ENCODE data around the gene ABTB1. TPM values are rescaled to one million over a fixed set of nuclear protein-coding genes. Genes with fewer than 3 reads are reported as not detected.
A peak's percentile ranks its signal among the peaks of the same experiment; 100 is the strongest.

The ABTB1 gene
- total RNA-seq, 1 donor from 2014 or later, result 5.8 TPM

DNA sequence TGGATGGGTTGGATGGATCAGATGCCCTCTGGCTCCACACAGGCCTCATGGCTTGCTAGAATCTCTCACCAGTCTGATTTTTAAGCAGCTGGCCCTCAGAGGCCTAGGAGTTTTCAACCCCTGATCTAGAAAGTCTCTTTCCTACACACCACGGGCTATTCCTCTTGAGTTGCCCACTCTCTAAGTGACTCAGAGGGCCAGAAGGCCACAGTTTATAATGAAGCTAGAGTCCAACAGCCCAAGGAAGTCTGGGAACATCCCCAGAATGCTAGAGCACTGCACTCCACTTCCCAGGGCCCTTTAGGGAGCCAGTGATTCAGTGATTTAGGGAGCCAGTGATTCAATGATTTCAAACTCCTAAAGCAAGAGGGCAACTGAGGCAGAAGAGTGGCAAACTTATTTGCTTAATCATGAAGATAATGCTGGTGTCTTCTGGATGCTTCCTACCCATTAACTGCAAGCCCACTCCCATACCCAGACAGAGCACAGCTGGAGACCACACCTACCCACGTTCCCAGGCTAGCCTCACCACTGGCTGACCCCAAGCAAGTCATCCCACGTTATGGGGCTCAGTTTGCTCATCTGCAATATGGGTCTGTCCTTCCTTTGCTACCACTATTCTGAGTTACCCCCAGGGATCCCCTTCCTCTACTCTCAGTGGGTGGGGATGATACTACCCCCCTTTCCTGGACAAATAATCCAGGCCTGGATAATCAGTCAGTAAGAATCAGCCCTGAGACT is 36.7 kb downstream of the ABTB1 start:
- FAIRE-seq, result no peak
- H3K27me3 ChIP-seq (ENCODE audit: control insufficient read depth, insufficient read depth, low read length), result no peaks in the 10 kb centered on the region
- H3K36me3 ChIP-seq (ENCODE audit: control insufficient read depth, insufficient read depth, low read length), result peaks cover 4% of the 10 kb centered on the region
- no peak for TF ChIP-seq CTCF (IDR thresholded peaks at IDR 0.05; ENCODE audit: insufficient read depth, low read length, severe bottlenecking)
- no peak for DNase-seq (ENCODE audit: low read depth)
- H3K4me3 ChIP-seq (ENCODE audit: low read depth, low read length), result no peak overlapping the region

DNA sequence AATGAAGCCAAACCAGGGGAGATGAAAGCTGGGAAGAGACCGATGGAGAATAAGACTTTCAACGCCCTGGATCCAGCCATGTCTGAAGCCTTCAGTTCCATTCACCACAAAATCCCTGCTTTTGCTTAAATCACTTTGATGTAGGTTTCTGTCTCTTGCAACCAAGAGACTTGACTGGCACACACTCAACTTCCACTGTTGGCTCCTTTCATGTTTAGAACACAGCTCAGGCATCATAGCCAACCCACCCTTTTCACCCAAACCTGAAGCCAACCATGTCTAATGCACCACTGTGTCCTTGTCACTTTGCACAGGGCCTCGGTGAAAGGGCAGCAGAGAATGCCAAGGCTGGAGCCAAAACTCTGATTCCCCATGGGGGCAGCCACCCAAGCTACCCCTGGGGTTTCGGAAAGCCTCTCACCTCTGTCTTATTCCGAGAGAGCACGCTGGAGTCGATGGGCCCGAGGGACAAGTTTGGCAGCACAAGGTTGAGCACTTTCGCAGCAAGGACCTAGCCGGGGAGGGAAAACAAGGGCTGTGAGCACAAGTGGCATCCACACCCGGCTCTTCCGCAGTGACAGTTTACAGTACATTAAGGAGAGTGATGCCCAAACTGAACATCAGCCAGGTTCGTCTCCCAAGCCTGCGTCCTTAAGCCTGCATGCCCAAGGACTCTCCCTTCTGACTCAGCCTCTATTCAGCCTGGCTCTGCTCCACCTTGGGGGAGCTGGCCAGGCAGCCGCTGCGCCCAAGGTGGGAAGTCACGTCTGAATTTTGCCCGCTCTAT is 37.6 kb downstream of the ABTB1 start:
- H3K36me3 ChIP-seq (ENCODE audit: control insufficient read depth, insufficient read depth, low read length), result peaks cover 4% of the 10 kb centered on the region
- H3K27me3 ChIP-seq (ENCODE audit: control insufficient read depth, insufficient read depth, low read length), result no peaks in the 10 kb centered on the region
- DNase-seq (ENCODE audit: low read depth) (peak; percentile 58), FAIRE-seq (peak; percentile 23)
- TF ChIP-seq CTCF (IDR thresholded peaks at IDR 0.05; ENCODE audit: insufficient read depth, low read length, severe bottlenecking), result no peak
- H3K4me3 ChIP-seq (ENCODE audit: low read depth, low read length), result no peak overlapping the region

GRCh38 chr3:127711021-127711695 is 38.4 kb downstream of the ABTB1 start:
- FAIRE-seq (no peak), DNase-seq (ENCODE audit: low read depth) (no peak)
- Histone ChIP-seq H3K27me3 (ENCODE audit: control insufficient read depth, insufficient read depth, low read length) (no peaks in the 10 kb centered on the region), H3K36me3 (ENCODE audit: control insufficient read depth, insufficient read depth, low read length) (peaks cover 4% of the 10 kb centered on the region), H3K4me3 (ENCODE audit: low read depth, low read length) (no peak overlapping the region)
- no peak for TF ChIP-seq CTCF (IDR thresholded peaks at IDR 0.05; ENCODE audit: insufficient read depth, low read length, severe bottlenecking)

DNA sequence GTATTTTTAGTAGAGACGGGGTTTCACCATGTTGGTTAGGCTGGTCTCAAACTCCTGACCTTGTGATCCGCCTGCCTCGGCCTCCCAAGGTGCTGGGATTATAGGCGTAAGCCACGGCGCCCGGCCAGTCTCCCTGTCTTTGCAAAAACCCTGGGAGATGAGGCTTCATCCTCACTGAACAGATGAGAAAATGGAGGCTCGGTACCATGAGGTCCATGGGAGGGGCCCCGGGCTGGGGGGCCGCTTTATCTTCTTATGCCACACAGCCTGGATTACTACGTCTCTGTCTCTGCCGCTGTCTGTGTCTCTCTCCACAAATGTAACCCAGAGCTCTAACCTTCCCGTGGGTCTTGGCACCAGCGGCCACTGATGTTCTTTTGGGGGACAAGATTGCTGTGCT is 39.1 kb downstream of the ABTB1 start:
- FAIRE-seq, result no peak
- no peak overlapping the region for H3K4me3 ChIP-seq (ENCODE audit: low read depth, low read length)
- no peak for DNase-seq (ENCODE audit: low read depth)
- TF ChIP-seq CTCF (IDR thresholded peaks at IDR 0.05; ENCODE audit: insufficient read depth, low read length, severe bottlenecking), result no peak
- H3K27me3 ChIP-seq (ENCODE audit: control insufficient read depth, insufficient read depth, low read length), result no peaks in the 10 kb centered on the region
- H3K36me3 ChIP-seq (ENCODE audit: control insufficient read depth, insufficient read depth, low read length), result peaks cover 3% of the 10 kb centered on the region

DNA sequence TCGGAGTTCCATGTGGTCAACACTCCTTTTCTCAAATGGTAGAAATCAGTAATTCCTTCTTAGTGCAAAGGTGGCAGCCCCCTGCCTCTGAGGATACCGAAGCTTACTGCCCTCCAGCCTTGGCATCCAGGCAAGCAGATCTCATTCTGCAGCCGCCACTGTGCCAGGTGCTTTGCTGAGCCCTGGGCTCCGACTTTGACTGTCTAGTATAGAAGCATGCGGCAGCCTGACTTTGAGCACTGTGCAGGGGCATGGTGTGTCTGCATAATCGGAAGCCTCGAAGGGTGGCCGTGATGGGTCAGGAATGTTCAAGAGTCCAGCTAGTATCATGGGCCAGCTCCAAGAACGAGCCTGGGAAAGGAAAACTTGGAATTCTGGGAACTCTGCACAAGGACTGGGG is 39.7 kb downstream of the ABTB1 start:
- no peak for TF ChIP-seq CTCF (IDR thresholded peaks at IDR 0.05; ENCODE audit: insufficient read depth, low read length, severe bottlenecking)
- Histone ChIP-seq H3K4me3 (ENCODE audit: low read depth, low read length) (no peak overlapping the region), H3K27me3 (ENCODE audit: control insufficient read depth, insufficient read depth, low read length) (no peaks in the 10 kb centered on the region), H3K36me3 (ENCODE audit: control insufficient read depth, insufficient read depth, low read length) (peaks cover 3% of the 10 kb centered on the region)
- DNase-seq (ENCODE audit: low read depth) (no peak), FAIRE-seq (no peak)
